Activated naive CD8-positive, alpha-beta T cell treated with anti-CD3 and anti-CD28 coated beads for 36 hours (primary cell): ENCODE results near the gene EFNB2. TPM values are rescaled to one million over a fixed set of nuclear protein-coding genes. Genes with fewer than 3 reads are reported as not detected.

Experiments
- DNase-seq: peaks from one replicate; pipeline ENCODE4 v3.0.0; 2021
- H3K27ac Mint-ChIP-seq: one replicate; pipeline ENCODE4 v1.8.0; 2022; ENCODE audit warnings: mild to moderate bottlenecking, moderate library complexity, mixed read lengths
- H3K27me3 Mint-ChIP-seq: one replicate; pipeline ENCODE4 v1.8.0; 2022; ENCODE audit warnings: mild to moderate bottlenecking, mixed read lengths
- H3K36me3 Mint-ChIP-seq: one replicate; pipeline ENCODE4 v1.8.0; 2021; ENCODE audit warnings: mild to moderate bottlenecking, mixed read lengths
- H3K4me1 Mint-ChIP-seq: one replicate; pipeline ENCODE4 v1.8.0; 2021; ENCODE audit warnings: mixed read lengths
- H3K4me3 Mint-ChIP-seq: one replicate; pipeline ENCODE4 v1.8.0; 2022; ENCODE audit warnings: mild to moderate bottlenecking, moderate library complexity, mixed read lengths
- H3K9me3 Mint-ChIP-seq: one replicate; pipeline ENCODE4 v1.8.0; 2022; ENCODE audit warnings: mixed read lengths
- total RNA-seq, 2 experiments: library from RNA; stranded (reverse); gene quantifications; one replicate each; pipeline ENCODE4 v1.2.3, GENCODE V29; 2021

The EFNB2 gene, protein sequence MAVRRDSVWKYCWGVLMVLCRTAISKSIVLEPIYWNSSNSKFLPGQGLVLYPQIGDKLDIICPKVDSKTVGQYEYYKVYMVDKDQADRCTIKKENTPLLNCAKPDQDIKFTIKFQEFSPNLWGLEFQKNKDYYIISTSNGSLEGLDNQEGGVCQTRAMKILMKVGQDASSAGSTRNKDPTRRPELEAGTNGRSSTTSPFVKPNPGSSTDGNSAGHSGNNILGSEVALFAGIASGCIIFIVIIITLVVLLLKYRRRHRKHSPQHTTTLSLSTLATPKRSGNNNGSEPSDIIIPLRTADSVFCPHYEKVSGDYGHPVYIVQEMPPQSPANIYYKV
- total RNA-seq: under 1 TPM; 0.06 to 0.08 TPM

DNA sequence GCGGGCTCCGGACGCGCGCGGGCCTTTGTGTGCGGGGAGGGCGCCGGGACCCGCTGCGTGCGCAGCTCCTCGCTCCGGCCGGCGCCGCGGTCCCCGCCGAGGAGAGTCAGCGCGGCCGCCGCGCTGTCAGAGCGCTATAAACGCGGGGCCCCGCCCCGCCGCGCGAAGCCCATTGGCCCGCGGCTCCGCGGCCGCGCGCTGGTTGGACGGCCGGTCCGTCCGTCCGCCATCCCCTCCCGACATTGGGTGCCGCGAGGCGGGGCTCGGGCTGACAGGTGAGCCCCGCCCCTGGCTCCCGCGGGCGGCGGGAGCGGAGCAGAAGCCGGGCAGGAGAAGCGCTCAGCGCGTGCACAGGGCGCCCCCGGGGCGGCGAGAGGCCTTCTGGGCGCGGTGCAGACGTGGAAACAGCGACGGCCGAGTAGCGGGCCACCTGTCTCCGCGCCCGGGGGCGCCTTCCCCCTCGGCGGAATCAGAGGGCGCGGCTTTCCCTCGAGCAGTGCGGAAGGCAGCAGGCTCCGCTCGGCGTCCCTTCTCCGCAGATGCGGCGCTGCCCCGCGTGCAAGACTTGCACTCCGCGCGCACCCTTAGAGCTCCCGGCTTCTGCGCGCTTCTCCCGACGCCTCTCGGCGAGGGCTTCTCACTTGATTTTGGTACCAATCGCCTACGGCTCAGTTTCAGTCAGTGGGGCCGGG, at the start of gene EFNB2:
Gene EFNB2, minus strand, starts transcription at position 111 of the 692 bp plus-strand sequence. CDS start 698 bp downstream, outside the sequence.
- peaks cover 18% of the 10 kb centered on the region for H3K4me1 Mint-ChIP-seq
- H3K9me3 Mint-ChIP-seq: no peaks in the 10 kb centered on the region
- peak; percentile 92 for DNase-seq
- H3K4me3 Mint-ChIP-seq: peak within 1 kb of the TSS; percentile 81
- peaks cover 46% of the 10 kb centered on the region for H3K27me3 Mint-ChIP-seq
- no peak within 1 kb of the TSS for H3K27ac Mint-ChIP-seq
- peaks cover 2% of the 10 kb centered on the region for H3K36me3 Mint-ChIP-seq

DNA sequence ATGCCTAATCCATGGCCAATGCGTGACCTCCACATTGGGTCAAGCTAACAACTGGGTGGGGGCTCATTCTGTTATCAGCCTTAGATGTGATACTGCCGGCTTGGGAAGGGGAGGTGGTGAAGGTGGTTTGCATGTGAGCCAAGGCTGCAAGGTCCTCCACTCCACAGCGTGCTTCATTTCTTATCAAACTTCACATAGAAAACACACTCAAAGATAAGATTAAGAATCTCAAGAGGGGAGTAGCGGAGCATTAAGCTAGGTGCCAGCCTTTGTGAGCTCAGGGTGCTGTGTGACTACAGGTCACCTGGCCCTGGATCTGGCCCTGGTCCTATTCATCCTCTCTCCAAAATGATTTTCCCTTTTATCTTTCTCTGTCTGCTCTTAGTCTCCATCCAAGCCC, 45.8 kb upstream of the EFNB2 start:
- H3K9me3 Mint-ChIP-seq: peaks cover 12% of the 10 kb centered on the region
- peaks cover 4% of the 10 kb centered on the region for H3K27me3 Mint-ChIP-seq
- H3K4me3 Mint-ChIP-seq: no peak overlapping the region
- peaks cover 8% of the 10 kb centered on the region for H3K36me3 Mint-ChIP-seq
- no peaks in the 10 kb centered on the region for H3K4me1 Mint-ChIP-seq
- no peak for DNase-seq
- no peak overlapping the region for H3K27ac Mint-ChIP-seq

DNA sequence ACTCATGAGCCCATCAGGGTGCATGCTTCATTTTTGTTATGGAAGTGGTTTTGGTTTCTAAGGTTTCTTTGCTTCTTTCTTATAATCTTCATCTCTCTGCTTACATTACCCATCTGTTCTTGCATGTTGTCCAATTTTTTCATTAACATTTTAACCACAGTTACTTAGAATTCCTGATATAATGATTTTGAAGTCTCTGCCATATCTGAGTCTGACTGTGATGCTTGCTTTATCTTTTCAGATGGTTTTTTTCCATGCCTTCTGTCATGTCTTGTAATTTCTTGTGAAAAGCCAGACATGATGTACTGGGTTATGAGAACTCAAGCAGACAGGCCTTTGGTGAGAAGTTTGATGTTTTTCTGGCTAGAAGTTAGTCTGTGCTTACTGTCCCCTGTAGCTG, 40.4 kb upstream of the EFNB2 start:
- Mint-ChIP-seq H3K36me3 (peaks cover 19% of the 10 kb centered on the region), H3K4me1 (no peaks in the 10 kb centered on the region), H3K9me3 (no peaks in the 10 kb centered on the region), H3K27ac (no peak overlapping the region), H3K4me3 (no peak overlapping the region), H3K27me3 (no peaks in the 10 kb centered on the region)
- no peak for DNase-seq

DNA sequence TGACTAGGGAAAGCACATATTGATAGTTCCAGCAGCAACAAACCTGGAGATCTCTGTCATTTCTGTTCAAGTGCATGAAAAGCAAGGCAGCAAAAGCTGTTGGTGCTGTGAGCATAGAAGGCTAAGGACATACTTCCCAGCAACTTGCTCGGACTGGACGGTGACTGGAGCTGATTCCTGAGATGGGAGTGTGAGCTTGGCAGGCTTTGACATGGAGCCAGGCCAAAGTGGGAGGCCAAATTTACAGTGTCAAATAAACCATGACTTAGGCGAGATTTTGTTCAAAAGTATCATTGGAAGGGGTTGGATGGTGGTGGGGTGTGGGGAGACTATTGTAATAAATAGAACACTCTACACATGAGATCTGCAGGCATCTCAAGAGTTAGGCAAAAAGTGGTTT, 38.4 kb upstream of the EFNB2 start:
- Mint-ChIP-seq H3K4me3 (no peak overlapping the region), H3K36me3 (peaks cover 17% of the 10 kb centered on the region), H3K4me1 (peaks cover 3% of the 10 kb centered on the region), H3K27me3 (no peaks in the 10 kb centered on the region), H3K27ac (no peak overlapping the region), H3K9me3 (no peaks in the 10 kb centered on the region)
- DNase-seq: no peak

DNA sequence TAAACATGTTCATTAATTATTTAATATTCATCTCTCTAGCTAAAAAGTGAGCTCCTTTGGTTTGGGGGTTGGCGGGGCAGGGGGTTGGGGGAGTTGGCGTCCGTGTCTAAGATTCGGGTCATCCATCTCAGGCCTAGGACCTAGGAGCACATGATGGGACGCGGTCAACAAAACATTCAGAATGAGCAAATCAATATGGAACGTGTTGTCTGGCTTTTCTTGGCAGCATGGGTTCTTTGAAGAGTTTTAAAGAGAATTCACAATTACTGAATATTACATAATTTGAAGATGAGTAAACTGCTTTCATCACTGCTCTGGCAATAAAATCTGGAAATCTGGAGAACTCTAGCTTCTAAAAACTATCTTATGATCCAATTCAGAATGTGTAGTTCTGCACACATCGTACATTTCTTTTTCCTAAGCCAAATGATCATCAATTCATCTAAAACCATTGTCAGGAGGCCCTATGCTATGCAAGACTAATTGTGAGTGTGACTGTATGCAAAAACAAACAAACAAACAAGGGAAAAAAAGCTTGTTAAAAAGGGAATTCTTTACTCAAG, 37.9 kb upstream of the EFNB2 start:
- H3K36me3 Mint-ChIP-seq: peaks cover 17% of the 10 kb centered on the region
- H3K27me3 Mint-ChIP-seq: no peaks in the 10 kb centered on the region
- no peak overlapping the region for H3K27ac Mint-ChIP-seq
- peaks cover 6% of the 10 kb centered on the region for H3K4me1 Mint-ChIP-seq
- H3K9me3 Mint-ChIP-seq: no peaks in the 10 kb centered on the region
- DNase-seq: no peak
- no peak overlapping the region for H3K4me3 Mint-ChIP-seq

DNA sequence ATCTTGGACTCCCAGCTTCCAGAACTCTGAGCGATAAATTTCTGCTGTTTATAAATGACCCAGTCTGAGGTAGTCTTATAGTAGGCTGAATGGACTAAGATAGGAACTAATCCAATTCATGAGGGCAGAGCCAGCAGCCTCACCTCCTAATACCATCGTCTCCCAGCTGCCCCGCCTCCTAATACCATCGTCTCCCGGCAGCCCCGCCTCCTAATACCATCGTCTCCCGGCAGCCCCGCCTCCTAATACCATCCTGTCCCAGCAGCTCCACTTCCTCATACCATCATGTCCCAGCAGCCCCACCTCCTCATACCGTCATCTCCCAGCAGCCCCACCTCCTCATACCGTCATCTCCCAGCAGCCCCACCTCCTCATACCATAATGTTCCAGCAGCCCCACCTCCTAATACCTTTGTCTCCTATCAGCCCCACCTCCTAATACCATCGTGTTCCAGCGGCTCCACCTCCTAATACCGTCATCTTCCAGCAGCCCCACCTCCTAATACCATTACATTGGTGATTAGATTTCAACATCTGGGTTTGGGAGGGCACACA, 34.9 kb upstream of the EFNB2 start:
- peaks cover 29% of the 10 kb centered on the region for H3K36me3 Mint-ChIP-seq
- DNase-seq: no peak
- no peaks in the 10 kb centered on the region for H3K27me3 Mint-ChIP-seq
- no peak overlapping the region for H3K27ac Mint-ChIP-seq
- no peak overlapping the region for H3K4me3 Mint-ChIP-seq
- no peaks in the 10 kb centered on the region for H3K9me3 Mint-ChIP-seq
- H3K4me1 Mint-ChIP-seq: peaks cover 17% of the 10 kb centered on the region

DNA sequence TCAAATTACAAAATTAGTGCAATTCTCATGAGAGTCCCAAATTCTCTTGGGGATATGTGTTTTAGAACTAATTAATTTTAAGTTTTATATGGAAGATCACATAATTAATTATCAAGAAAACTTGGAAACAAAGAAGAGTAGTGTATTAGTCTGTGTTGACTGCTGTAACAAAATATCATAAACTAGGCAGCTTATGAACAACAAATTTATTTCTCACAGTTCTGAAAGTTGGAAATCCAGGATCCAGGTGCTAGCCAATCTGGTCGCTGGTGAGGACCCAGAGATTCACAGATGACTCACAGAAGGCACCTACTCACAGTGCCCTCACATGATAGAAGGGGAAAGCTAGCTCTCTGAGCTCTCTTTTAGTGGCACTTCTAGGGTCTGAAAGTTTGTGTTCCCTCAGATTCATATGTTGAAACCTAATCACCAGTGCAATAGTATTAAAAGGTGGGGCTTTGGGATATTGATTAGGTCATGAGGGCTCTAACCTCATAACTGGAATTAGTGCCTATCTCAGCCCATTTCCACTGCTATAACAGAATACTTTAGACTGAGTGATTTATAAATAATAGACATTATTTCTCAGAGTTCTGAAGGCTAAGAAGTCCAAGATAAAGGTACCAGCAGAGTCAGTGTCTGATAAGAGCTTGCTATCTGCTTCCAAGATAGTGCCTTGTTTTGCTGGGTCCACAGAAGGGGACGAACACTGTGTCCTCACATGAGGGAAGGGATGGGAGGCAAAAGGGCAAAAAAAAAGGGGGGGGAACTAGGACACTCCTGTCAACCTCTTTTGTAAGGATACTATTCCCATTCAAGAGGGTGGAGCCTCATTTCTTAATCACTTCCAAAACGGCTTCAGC, 34.0 kb upstream of the EFNB2 start:
- DNase-seq: no peak
- Mint-ChIP-seq H3K27ac (no peak overlapping the region), H3K27me3 (no peaks in the 10 kb centered on the region), H3K9me3 (no peaks in the 10 kb centered on the region), H3K36me3 (peaks cover 36% of the 10 kb centered on the region), H3K4me3 (no peak overlapping the region), H3K4me1 (peaks cover 26% of the 10 kb centered on the region)

DNA sequence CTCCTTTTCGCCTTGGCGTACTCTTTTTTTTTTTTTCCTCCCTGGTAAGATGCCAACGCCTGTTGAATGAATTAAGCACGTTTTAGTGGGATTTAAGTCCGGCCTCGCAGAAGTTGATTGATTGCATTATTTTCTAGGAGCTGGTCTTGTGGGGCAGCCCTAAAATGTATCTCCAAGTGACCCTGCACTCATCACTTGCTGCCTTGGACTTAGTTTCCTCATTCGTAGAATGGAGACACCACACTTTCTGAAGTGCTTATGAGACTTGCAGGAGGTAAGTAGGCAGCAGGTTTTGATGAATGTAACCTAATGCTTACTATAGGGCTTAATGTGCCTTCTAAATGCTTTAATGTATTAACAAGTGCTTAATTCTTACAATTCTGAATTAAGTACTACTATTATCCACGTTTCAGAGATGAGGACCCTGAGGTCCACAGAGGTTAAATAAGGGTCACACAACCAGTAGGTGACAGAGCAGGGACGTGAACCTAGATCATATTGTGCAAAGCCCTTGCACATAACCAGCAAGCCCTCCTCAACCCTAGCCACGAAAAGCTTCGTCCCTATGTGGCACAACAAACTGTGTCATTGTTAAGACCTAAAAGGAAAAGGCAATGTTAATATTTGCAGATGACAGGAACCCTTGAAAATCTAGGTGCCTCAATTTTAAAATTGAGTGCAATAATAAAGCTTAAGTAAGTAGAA, 33.0 kb upstream of the EFNB2 start:
- Mint-ChIP-seq H3K36me3 (peaks cover 37% of the 10 kb centered on the region), H3K4me3 (peak overlapping the region; percentile 92), H3K4me1 (peaks cover 35% of the 10 kb centered on the region), H3K9me3 (no peaks in the 10 kb centered on the region), H3K27ac (peak overlapping the region; percentile 96), H3K27me3 (no peaks in the 10 kb centered on the region)
- no peak for DNase-seq

DNA sequence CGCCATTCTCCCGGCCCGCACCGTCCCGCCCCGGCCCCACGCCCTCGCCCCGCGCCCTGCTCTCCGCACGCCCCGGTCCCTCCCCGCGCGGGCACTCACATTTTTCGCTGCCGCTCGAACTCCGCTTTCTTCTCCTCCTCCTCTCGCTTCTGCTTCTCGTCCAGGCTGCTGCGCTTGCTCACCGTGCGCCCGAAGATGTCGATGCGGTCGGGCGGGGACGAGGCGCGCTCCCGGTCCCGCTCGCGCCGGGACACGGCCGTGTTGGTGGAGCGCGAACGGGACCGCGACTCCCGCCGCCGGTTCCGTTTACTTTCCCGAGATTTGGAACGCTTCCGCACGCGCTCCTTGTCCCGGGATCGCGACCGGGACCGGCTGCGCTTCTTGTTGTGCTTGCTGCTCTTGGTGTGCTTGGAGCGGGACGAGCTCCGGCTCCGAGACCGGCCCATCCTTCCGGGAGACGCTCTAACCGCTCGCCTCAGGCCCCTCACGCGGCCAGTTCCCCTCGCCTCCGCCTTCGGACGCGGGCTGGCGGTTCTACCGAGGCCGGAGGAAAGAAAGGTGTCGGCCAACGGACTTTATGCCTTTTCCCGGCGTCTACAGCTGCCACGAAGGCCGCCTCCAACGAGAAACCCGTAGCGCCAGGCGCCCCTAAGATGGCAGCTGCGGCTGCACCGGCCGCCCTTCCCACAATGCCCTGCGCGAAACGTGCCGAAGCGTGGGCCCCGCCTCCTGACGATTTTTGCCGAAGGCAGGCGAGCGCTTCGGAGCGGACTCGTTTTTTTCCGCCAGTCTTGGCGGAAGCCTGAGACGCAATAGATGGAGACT, 32.2 kb upstream of the EFNB2 start, which contains the start of gene ARGLU1:
Gene ARGLU1, minus strand, starts transcription at position 664 of the 825 bp plus-strand sequence. Its CDS starts 218 bp downstream, at position 446.
- no peaks in the 10 kb centered on the region for H3K27me3 Mint-ChIP-seq
- peaks cover 39% of the 10 kb centered on the region for H3K36me3 Mint-ChIP-seq
- peaks cover 38% of the 10 kb centered on the region for H3K4me1 Mint-ChIP-seq
- peak within 1 kb of the TSS; percentile 96 for H3K27ac Mint-ChIP-seq
- peak within 1 kb of the TSS; percentile 92 for H3K4me3 Mint-ChIP-seq
- DNase-seq: peak; percentile 95
- H3K9me3 Mint-ChIP-seq: no peaks in the 10 kb centered on the region

DNA sequence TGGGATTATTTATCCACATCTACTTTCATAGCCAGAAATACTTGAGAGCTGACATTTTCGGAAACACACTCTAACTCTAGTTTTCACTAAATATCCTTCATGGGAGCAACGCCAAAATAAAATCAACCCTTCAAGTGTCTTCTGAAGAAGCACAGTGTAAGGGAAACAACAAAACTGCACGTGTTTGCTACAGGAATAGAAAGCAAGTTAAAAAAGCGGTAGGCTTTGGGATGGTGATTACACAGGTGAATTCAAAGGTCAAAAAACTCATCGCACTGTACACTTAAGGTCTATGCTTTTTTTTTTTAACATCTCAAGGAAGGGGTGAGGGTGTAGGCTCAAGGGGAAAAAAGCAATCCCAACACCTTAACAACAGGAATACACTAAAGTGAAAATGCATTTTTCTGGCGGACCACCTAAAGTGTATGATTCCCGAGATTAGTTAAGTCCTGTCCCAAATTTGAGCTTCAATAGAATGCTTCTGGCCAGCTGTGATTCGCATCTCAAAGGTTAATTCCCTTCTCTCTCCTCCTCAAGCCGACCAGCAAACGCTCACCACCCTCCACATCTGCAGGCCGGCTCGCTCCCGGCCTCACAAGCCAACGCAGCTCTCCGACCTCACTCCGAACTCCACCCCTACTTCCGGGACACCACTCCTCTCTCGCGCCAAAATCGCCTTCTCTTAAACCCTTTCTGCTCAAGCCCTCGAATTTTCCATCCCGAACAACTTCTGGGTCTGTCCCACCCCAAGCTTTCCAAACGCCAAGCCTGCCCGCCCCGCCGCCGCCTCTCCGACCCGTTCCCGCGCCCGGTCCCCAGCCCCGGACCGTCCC, 31.4 kb upstream of the EFNB2 start:
- H3K4me3 Mint-ChIP-seq: peak overlapping the region; percentile 92
- H3K27ac Mint-ChIP-seq: peak overlapping the region; percentile 96
- no peaks in the 10 kb centered on the region for H3K27me3 Mint-ChIP-seq
- peaks cover 45% of the 10 kb centered on the region for H3K4me1 Mint-ChIP-seq
- peaks cover 35% of the 10 kb centered on the region for H3K36me3 Mint-ChIP-seq
- DNase-seq: peak; percentile 44
- no peaks in the 10 kb centered on the region for H3K9me3 Mint-ChIP-seq

DNA sequence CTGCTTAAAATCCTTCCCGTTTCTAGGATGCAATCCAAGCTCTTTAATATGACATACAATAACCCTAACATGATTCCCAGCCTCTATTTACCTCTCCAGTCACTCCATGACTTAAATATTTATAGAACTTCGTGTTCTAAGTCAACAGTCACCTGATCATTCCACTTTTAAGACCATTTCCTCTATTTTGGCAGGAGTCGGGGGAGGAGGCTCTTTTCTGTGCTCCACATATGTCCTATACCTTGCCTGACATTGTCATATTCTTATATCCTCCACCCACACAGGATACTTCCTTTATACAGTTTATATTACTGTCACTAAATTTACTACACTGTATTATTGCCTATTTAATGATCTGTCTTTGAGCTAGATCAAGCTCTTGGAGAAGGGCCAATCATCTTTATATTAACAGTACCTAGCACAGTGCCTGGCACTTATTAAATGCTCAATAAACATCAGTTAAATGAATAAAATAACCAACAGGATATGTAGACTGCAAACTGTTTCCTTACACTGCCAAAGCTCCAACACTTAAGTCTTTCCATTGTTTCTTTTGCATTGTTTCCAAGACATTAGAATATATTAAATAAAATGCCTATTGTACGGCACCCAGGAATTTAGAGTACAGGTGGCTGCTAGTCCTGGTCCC, 29.8 kb upstream of the EFNB2 start:
- Mint-ChIP-seq H3K4me3 (peak overlapping the region; percentile 92), H3K27ac (peak overlapping the region; percentile 0), H3K27me3 (no peaks in the 10 kb centered on the region), H3K9me3 (no peaks in the 10 kb centered on the region), H3K36me3 (peaks cover 38% of the 10 kb centered on the region), H3K4me1 (peaks cover 58% of the 10 kb centered on the region)
- no peak for DNase-seq

DNA sequence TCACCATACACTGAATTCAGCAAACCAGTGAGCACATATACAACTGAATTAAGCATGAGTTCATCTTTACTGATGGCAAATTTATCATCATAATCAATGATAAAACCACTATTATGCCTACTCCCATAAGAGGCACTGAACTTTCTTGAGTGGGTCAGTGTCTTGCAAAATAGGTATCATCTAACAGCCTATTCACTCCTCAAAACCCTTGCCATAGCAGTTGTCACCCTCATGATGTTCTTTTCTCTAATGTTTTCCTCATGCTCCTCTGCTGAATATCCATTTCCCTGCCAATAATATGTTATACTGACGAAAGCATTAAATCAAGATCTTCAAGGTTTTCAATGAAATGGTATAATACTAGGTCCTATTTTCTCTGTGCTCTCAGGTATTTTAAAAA, 26.8 kb upstream of the EFNB2 start:
- Mint-ChIP-seq H3K27me3 (no peaks in the 10 kb centered on the region), H3K36me3 (peaks cover 52% of the 10 kb centered on the region), H3K4me1 (peaks cover 61% of the 10 kb centered on the region), H3K9me3 (no peaks in the 10 kb centered on the region), H3K4me3 (peak overlapping the region; percentile 38), H3K27ac (peak overlapping the region; percentile 54)
- no peak for DNase-seq
